DMS153 treated with DMSO at 0.1 percent for 48 hours (cell line): ENCODE results near the gene GSK3B.
"Not testable (repeated sequence)": the region's sequence is repeated elsewhere in the genome, so short reads cannot be mapped to it uniquely, and the experiment has no call there.

Source experiments
- DNase-seq: peaks from one replicate; lab custom pipeline; 2025; ENCODE audit not compliant: unreplicated experiment; lab: John Stamatoyannopoulos, UW

Gene GSK3B

DNA sequence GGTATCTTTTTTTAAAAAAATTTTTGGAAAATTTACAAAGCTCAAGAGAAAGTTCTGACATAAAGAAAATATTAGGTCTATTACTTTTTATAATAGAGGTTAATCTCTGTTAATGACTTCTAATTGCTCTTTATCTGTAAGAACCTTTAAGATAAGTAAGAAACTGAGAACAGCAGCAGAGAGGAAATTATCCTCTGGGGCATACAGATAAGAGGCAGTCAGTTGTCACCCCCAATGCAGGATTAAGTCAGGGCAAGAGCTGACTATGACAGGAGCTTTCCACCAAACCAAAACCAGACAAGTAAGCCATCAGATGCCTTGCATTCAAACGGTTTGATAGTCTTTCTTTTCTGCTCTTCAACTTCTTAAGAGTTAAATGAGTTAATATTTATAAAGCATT, 149.0 kb downstream of the GSK3B start:
- no peak for DNase-seq

DNA sequence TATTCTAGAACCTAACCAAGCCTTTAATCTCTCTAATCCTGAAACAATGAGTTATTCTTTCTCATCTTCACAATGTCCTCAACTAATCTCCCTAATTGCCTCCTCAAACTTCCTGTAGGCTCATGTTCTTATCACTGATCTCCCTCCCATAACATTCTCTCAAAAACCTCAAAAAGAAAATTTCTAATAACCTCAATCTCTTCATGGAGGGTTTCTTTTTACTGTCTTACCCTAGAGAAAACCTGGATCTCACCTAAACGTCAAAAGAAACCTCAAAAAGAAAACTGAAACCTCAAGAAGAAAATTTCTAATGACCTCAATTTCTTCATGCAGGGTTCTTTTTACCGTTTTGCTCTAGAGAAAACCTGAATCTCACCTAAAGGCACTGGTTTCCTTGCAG, 150.2 kb downstream of the GSK3B start:
- DNase-seq, result no peak

DNA sequence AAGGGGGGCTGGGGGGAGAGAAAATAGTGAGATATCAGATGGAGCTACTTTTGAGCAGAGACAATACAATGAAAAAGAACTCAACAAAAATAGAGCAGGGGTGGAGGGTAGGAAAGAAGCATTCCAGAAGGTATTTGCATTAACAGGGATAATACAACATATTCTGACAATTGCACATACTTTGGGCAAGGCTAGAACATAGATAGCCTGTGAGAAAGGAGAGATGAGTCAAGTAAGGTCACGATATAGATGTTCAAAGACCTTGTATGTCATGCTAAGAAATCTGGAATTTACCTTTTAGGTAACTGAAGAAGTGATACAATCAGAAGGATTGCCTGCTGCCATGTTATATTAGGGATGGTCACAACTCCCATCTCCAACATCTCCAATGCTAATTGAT, 155.2 kb downstream of the GSK3B start:
- DNase-seq, result no peak

DNA sequence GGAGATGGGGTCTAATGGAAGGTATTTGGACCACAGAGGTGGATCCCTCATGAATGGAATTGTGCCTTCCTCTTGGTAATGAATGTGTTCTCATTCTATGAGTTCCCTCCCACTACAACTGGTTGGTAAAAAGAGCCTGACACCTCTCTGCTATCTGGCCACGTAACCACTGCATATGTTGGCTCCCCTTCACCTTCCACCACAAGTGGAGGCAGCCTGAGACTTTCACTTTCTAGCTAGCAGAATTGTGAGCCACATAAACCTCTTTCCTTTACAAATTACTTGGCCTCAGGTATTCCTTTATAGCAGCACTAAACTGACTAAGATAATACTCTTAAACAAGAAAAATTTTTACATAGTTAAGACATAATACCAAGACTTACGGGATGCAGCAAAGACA, 157.0 kb downstream of the GSK3B start:
- DNase-seq, result no peak

DNA sequence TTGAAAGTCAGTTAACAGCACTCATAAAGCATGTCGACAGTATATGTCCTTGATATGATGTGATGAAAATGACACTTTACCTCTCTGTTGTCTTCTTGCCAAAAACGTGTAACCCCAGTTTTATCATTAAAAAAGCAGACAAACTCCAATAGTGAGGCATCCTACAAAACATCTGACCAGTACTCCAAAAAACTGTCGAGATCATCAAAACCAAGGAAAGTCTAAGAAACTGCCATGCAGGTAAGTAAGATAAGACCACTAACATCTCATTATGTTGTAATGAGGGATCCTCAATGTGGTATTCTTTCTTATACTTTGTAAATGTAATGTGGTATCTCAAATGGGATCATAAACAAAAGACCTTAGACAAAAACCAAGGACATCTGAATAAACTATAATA, 160.0 kb downstream of the GSK3B start:
- no peak for DNase-seq

DNA sequence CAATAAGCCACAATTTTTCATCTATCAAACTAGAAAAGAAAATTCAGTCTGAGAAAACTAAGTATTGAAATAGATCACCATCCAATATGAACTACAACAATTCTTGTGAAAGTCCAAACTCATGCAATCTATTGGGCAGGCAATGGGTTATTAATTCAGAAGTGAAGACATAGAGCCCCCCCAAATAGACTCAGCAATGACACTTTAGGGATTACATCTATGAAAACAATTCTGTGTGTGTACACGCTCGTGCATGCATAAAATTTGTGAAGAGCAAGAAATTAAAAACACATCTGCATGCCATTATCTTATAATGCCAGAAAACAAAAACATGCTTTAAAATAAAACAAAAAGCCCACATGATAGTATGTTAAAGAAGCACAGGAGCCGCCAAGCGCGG, 161.0 kb downstream of the GSK3B start:
- no peak for DNase-seq

DNA sequence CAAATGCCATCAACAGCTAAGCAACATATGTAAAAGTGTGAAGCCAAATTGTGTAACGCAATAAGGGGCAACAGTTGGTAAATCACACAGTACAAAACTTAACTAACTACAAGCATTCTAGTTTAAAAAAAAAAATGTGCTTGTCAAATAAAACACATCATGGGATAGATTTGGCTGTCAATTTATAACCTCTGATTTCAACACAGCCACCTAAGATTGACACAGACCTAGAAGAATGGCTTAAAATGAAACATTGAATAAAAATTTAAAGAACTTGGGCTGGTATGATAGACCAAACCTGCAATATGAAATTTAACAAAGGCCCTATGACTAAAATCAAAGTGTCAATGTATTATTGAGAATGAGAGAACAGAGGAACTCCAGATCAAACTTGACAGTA, 164.0 kb downstream of the GSK3B start:
- no peak for DNase-seq

DNA sequence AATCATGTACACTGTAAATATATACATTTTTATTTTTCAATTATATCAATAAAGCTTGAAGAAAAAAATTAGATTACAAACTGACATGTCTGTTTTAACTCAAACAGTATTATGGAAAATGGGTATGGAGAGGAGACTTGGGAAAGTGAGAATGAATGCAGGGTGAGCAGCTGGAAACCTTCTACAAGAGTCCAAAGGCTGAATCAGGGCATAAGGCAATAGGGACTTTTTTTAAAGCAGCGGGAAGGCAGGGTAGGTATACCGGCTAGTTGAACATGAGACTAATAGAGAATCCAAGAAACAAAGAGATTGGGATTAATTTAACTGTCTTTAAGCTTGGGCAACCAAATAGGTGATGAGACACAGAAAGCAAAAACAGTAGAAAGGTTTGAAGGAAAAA, 167.1 kb downstream of the GSK3B start:
- no peak for DNase-seq

DNA sequence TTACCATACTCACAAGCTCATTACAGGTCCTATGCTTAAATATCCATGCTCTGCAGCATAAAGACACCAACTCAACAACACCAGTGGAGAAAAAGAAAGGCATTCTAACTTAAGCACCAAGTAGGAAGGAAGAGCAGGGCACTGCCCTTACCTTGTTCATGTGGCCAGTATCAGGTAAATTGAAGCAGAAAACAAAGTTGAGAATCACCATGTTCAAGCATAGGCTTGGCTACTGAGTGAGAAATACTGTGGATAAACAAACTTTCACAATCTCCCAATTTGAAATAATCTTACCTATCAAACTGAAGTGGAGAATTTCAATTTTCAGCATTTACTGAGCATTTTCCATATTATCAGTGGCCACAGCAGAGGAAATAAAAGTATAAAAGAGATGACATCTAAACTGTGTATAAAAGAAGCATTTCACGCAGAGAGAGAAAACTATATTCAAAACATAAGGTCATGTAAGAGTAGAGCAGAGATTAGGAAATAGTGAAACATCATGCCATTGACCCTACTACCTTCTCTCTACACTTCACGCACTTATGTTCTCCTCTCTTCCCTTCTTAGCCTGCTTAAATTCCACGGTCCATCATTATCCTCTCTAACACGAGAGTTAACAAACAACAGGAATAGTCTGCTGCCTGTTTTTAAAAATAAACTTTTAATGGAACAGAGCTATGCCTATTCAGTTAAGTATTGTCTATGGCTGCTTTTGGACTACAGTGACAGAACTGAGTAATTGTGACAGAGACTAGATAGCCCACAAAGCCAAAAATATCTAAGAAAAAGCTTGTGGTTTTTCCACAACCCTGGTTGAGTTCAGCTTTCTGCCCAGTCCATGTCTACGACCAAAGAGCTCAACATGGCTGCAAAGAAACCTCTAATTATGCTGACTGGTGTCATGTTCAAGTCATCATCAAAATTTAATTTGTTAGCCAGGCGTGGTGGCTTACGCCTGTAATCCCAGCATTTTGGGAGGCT, 169.8 kb downstream of the GSK3B start:
- no peak for DNase-seq

DNA sequence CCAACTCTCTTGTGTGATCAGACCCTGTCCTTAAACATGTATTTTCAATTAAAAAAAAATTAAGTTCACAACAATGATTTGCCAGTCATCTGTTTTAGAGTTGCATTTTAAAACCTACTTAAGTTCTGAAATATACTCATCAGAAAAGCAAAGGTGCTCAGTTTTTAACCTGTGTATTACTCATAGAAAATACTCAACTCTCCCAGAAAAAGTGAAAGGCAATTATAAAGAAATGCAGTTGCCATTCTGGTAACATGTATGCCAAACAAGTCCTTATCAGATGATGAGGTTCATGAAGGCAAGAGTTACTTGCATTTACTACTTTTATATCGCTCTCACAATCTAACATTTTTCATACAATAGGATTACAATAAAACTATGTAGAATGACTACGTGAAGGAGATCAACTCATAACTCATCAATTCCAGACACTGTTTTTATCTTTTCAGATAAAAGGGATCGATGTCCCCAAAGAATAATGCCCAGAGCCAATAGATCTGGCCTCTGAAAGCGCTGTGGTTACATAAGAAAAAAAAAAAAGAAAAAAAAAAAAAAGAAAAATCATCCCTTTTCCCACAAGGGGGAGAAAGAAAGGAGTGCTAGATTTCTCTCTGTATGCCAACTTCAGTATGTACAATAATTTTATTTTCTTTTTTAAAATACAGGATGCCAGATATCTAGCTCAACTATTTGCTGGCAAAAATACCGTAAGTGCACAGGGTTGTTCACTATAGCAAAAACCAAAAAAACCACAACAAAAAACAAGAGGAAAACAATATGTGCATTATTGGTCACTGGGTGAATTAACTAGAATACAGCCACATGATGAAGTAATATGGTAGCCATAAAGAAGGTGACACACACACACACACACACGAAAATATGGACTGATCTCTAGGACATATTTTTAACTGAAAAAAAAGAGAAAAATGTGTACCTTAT, 175.0 kb downstream of the GSK3B start:
- DNase-seq, result no peak

DNA sequence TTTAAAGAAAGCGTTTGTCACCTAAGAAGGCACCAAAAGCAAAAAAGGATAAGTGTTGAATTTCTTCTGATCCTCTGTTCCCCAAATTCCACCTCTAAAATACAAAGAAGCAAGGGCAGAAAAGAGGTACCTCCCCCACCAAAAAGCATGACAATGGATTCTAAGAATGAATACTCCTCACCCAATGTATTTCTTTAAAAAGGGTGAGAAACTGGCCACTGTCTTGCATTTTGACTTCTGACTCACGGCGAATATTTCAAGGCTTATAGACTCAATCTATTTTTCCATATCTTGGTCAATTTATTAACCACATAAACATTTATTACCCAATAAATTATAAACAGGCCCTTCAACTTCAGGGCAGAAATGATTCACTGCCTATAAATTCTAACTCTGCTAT, 181.2 kb downstream of the GSK3B start:
- DNase-seq, result no peak

DNA sequence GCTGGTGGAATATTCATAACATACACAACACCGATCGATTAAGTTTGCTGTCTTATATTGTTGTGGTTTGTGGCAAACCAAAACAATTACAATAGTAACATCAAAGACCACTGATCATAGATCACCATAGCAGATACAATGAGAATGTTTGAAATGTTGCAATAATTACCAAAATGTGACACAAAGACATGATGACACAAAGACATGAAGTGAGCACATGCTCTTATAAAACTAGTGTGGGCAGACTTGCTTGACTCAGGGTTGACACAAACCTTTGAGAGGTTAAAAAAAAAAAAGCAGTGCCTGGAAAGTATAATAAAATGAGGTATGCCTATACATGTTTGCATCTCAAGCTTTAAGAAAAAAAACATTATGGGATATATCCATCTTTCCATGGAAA, 182.0 kb downstream of the GSK3B start:
- DNase-seq, result no peak

DNA sequence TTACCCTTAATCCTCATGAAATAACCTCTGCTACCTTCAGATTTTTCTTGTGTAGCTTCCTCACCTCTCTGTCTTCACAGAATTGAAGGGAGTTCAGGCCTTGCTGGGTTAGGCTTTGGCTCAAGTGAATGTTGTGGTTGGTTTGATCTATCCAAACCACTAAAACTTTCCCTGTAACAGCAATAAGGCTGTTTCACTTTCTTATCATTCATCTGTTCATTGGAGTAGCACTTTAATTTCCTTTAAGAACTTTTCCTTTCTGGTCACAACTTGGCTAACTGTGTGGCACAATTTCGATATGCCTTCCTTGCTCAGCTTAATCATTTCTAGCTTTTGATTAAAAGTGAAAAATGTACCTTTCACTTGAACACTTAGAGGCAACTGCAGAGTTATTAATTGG, 182.5 kb downstream of the GSK3B start:
- no peak for DNase-seq

DNA sequence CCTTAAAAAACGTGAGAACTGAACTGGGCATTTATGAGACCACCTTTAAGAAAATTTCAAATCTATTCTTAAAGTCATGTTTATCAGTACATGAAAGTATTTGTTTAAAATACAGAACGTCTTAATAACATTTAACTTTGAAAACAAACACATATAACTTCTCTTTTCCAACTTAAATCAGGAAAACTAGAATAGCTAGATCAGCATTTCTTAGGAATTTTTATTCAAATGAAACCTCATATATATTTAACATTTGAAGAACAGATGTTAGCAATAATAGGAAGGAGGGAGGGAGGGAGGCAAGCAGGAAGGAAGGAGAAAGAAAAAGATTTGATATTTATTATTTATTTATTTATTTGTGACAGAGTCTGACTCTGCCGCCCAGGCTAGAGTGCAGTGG, 192.2 kb downstream of the GSK3B start:
- no peak for DNase-seq

DNA sequence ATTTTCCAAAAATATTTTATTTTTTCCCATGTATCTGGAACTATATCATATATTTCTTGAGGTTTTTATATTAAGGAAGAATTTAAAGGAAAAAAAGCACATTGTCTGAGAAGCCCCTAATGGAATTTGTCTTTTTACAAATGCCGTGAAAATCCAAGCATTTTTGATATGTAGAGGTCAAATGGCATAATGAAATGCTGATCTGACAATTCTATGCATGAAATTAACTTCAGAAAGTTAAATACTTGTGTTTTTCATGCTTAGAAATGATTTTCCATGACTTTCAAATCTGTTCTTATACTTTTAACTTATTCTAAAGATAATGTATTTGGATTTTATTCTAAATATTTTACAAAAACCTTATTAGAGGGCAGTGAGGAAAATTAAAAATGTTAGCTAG, 193.1 kb downstream of the GSK3B start:
- no peak for DNase-seq

DNA sequence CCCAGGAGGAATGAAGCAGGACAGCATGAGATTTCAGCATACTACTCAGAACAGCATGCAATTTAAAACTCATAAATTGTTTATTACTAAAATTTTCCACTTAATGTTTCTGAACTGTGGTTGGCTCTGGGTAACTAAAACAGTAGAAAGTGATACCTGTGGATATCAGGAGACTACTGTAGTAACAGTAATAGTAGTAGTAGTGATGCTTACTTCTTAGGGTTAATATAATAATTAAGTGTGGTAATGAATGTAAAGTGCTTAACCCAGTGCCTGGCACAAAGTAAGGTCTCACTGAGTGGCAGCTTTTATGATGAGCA, 195.1 kb downstream of the GSK3B start:
- DNase-seq, result no peak

DNA sequence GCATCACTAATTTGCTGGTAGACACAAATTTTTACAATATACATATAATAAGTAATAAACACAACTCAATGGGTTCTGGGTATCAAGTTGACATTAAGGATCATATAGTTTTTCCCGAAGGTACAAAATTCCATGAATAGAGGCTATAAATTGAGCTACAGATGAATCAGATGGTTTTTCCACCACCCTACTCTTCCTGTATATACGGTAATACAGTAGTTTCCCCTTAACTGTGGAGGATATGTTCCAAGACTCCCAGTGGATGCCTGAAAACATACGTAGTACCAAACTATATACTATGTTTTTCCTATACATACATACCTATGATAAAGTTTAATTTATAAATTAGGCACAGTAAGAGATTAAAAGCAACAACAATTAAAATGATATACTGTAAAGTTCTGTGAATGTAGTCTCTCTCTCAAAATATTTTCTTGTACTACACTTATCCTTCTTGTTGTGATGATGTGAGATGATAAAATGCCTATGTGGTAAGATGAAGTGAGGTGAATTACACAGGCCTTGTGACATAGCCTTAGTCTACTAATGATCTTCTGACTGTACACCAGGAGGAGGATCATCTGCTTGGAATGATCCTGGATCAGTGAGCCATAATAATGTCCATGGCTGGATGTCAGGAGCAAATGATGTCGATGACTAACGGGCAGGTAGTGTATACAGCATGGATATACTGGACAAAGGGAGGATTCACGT, 195.6 kb downstream of the GSK3B start:
- DNase-seq, result no peak

DNA sequence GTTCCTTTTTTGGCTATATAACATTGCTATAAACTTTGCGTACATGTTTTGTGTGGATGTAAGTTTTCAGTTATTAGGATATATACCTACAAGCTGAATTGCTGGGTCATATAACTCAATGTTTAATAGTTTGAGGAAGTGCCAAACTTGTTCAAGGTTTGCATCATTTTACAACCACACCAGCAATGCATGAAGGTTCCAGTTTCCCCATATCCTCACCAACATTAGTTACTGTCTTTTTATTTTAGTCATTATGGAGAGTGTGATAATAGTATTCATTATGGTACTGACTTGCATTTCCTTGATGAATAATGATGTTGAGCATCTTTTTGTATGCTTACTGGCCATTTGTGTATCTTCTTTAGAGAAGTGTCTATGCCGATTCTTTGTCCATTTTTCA, 200.1 kb downstream of the GSK3B start:
- no peak for DNase-seq

DNA sequence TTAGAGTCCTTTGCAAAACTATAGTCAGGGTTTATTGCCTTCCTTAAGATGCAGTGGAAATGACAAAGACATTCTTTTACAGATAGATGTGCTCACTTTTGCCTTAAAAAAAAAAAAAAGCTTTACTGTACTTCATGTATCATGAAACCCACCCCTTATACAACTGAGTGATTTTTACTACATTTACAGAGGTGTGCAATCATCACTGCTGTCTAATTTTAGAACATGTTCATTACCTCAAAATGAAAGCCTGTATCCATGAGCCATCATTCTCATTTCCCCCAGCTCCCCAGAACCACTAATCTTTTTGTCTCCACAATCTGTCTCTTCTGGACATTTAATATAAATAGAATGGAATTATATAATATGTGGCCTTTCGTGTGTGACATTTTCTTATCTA, 200.5 kb downstream of the GSK3B start:
- DNase-seq, result no peak

DNA sequence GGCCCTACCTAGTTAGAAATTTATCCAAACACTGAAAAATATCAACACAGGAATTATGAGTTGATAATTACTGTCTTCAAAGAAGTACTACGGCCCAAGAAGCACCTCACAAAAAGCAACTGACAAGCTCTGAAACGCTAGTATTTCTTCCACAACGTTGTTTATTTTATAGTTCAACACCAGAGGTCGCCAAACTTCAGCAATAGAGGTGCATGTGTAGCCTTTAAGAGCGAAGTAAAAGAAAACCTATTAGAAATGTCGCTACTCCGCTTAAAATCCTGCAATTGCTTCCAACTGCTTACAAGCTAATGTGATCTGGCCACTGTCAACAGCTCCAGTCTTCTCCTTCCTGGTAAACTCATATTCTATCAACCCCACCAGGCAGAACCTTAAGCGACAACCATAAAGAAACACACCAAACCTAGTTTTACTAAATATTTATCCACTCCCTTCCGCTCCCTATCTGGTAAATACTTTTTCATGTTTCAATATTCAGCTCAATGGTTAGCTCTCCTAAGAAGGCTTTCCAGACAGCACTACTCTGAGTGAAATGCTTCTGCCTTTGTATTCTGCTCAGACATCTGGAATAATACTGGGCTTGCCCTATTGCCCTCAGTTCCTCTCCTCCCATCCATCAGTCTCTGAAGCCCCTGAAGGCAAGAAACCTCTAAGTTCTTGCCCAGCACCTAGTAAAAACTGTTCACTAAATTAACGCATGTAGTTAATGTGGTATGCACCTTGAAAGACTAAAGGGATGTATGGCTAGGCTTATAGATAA, 202.1 kb downstream of the GSK3B start:
- DNase-seq, result no peak

DNA sequence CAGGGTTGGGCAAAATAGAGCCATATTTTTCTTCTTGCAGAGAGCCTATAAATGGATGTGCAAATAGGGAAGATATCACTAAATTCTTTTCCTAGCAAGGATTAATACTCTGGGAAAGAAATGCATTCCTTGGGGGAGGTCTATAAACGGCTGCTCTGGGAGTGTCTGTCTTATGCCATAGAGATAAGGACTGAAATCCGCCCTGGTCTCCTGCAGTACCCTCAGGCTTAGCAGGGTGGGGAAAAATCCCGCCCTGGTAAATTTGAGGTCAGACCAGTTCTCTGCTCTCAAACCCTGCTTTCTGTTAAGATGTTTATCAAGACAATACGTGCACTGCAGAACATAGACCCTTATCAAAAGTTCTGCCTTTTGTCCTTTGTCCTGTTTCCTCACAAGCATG, 205.6 kb downstream of the GSK3B start:
- not testable (repeated sequence) for DNase-seq
